WTC11 (cell line): ENCODE measurements around the gene HCST. TPM values are rescaled to one million over a fixed set of nuclear protein-coding genes. Genes with fewer than 3 reads are reported as not detected.

Experiments used
- ATAC-seq: fragments of 200-7000 bp; cut with Tn5 transposase; 2 replicates; pipeline ENCODE4 v1.10.0; 2021; ENCODE audit warnings: mild to moderate bottlenecking, moderate library complexity
- CTCF ChIA-PET: fragments of 300-600 bp; sonication (Branson Sonifier 250); formaldehyde crosslinking; loops from one replicate; lab custom pipeline; 2021; ENCODE audit warnings: antibody characterized with exemption; lab: Charles Lee
- POLR2A ChIA-PET: fragments of 350-600 bp; sonication (Branson Sonifier 250); formaldehyde crosslinking; loops from one replicate; lab custom pipeline; 2021; ENCODE audit warnings: antibody characterized with exemption; lab: Charles Lee
- DNase-seq: peaks from one replicate; pipeline ENCODE4 v3.0.0; 2021; ENCODE audit warnings: low spot score
- H3K27ac Mint-ChIP-seq: 2 replicates; pipeline ENCODE4 v1.8.0; 2021; ENCODE audit warnings: mixed read lengths
- H3K27me3 Mint-ChIP-seq: 2 replicates; pipeline ENCODE4 v1.8.0; 2021; ENCODE audit warnings: low read depth, mild to moderate bottlenecking, moderate library complexity, mixed read lengths
- H3K36me3 Mint-ChIP-seq: 2 replicates; pipeline ENCODE4 v1.8.0; 2021; ENCODE audit warnings: mixed read lengths
- H3K4me1 Mint-ChIP-seq: 2 replicates; pipeline ENCODE4 v1.8.0; 2022; ENCODE audit warnings: mixed read lengths
- H3K4me3 Mint-ChIP-seq: 2 replicates; pipeline ENCODE4 v1.8.0; 2021; ENCODE audit warnings: mild to moderate bottlenecking, moderate library complexity, mixed read lengths
- H3K9me3 Mint-ChIP-seq: 2 replicates; pipeline ENCODE4 v1.8.0; 2021; ENCODE audit warnings: mixed read lengths
- ARID4B ChIP-seq: sonication (generic); formaldehyde crosslinking; IDR thresholded peaks from 2 replicates; pipeline ENCODE4 v1.8.0; 2023; ENCODE audit warnings: missing genetic modification reagents, mild to moderate bottlenecking, borderline replicate concordance
- CREB1 ChIP-seq: sonication (generic); formaldehyde crosslinking; IDR thresholded peaks from 2 replicates; pipeline ENCODE4 v1.8.0; 2023; ENCODE audit warnings: mild to moderate bottlenecking, missing genetic modification reagents
- E2F5 ChIP-seq: sonication (generic); formaldehyde crosslinking; IDR thresholded peaks from 2 replicates; pipeline ENCODE4 v1.8.1; 2022; ENCODE audit warnings: mild to moderate bottlenecking, moderate library complexity, missing genetic modification reagents
- ELF4 ChIP-seq: sonication (generic); formaldehyde crosslinking; IDR thresholded peaks from 2 replicates; pipeline ENCODE4 v1.8.1; 2022; ENCODE audit warnings: low read depth, mild to moderate bottlenecking, moderate library complexity, missing genetic modification reagents
- ETV6 ChIP-seq: sonication (generic); formaldehyde crosslinking; IDR thresholded peaks from 2 replicates; pipeline ENCODE4 v1.8.1; 2022; ENCODE audit warnings: mild to moderate bottlenecking, missing genetic modification reagents
- FOXK1 ChIP-seq: sonication (generic); formaldehyde crosslinking; IDR thresholded peaks from 2 replicates; pipeline ENCODE4 v1.8.0; 2022; ENCODE audit warnings: mild to moderate bottlenecking, moderate library complexity, missing genetic modification reagents
- FOXP4 ChIP-seq: sonication (generic); formaldehyde crosslinking; IDR thresholded peaks from 2 replicates; pipeline ENCODE4 v1.8.0; 2022; ENCODE audit warnings: mild to moderate bottlenecking, missing genetic modification reagents
- GTF2I ChIP-seq: fragments of 250-450 bp; sonication (Bioruptor Pico); conservative IDR thresholded peaks from 2 replicates; pipeline ENCODE4 v1.4.0; 2021; ENCODE audit warnings: mild to moderate bottlenecking
- HMGXB4 ChIP-seq: sonication (generic); formaldehyde crosslinking; IDR thresholded peaks from 2 replicates; pipeline ENCODE4 v1.8.1; 2023; ENCODE audit warnings: mild to moderate bottlenecking, moderate library complexity, missing genetic modification reagents
- IRF2 ChIP-seq: sonication (generic); formaldehyde crosslinking; IDR thresholded peaks from 2 replicates; pipeline ENCODE4 v1.8.0; 2022; ENCODE audit warnings: low read depth, missing genetic modification reagents, borderline replicate concordance
- NFYB ChIP-seq: sonication (generic); formaldehyde crosslinking; conservative IDR thresholded peaks from 2 replicates; pipeline ENCODE4 v1.8.0; 2022; ENCODE audit warnings: low read depth, missing genetic modification reagents
- NR3C1 ChIP-seq: sonication (generic); formaldehyde crosslinking; conservative IDR thresholded peaks from 2 replicates; pipeline ENCODE4 v1.8.1; 2023; ENCODE audit warnings: low read depth, mild to moderate bottlenecking, missing genetic modification reagents
- SMAD4 ChIP-seq: sonication (generic); formaldehyde crosslinking; IDR thresholded peaks from 2 replicates; pipeline ENCODE4 v1.8.0; 2022; ENCODE audit warnings: mild to moderate bottlenecking, missing genetic modification reagents
- SP1 ChIP-seq: sonication (generic); formaldehyde crosslinking; conservative IDR thresholded peaks from 2 replicates; pipeline ENCODE4 v1.8.1; 2022; ENCODE audit warnings: missing genetic modification reagents
- USF2 ChIP-seq: sonication (generic); formaldehyde crosslinking; IDR thresholded peaks from 2 replicates; pipeline ENCODE4 v1.8.1; 2023; ENCODE audit warnings: mild to moderate bottlenecking, missing genetic modification reagents, moderate library complexity
- ZNF396 ChIP-seq: fragments of 250-450 bp; sonication (Bioruptor Pico); IDR thresholded peaks from 2 replicates; pipeline ENCODE4 v1.8.0; 2021; ENCODE audit warnings: mild to moderate bottlenecking, moderate library complexity, borderline replicate concordance
- ZNF416 ChIP-seq: fragments of 250-450 bp; sonication (Bioruptor Pico); IDR thresholded peaks from 2 replicates; pipeline ENCODE4 v1.9.0; 2021; ENCODE audit warnings: mild to moderate bottlenecking, inconsistent platforms
- total RNA-seq: library from RNA; stranded (reverse); gene quantifications from 3 replicates; pipeline ENCODE4 v1.2.3, GENCODE V29; 2021

The HCST gene
- total RNA-seq, 1 experiment from 2014 or later: 1.9 TPM

- TF ChIP-seq FOXP4 (CRISPR knock-in tag): peak; percentile 62; the same call in 1 of the 2 replicates
- peak; percentile 90 for TF ChIP-seq SP1 (CRISPR knock-in tag)
- no peak for TF ChIP-seq NR3C1 (CRISPR knock-in tag)
- TF ChIP-seq ETV6: peak; percentile 64
- 0 out of 2 replicates have a peak, but pooled peaks have one; percentile 46 for TF ChIP-seq ARID4B (CRISPR knock-in tag)
- TF ChIP-seq E2F5 (CRISPR knock-in tag): 0 out of 2 replicates have a peak, but pooled peaks have one; percentile 36
- no peak for TF ChIP-seq ZNF416
- 0 out of 2 replicates have a peak, but pooled peaks have one; percentile 37 for TF ChIP-seq FOXK1
- no peak for TF ChIP-seq IRF2
- 0 out of 2 replicates have a peak, but pooled peaks have one; percentile 29 for TF ChIP-seq HMGXB4 (CRISPR knock-in tag)
Measured at GRCh38 chr19:35903550-35904179, 1.3 kb downstream of the HCST start (continued).

GRCh38 chr19:35904311-35905068 is 2.2 kb downstream of the HCST start:
- DNase-seq (no peak), ATAC-seq (no peak)
- H3K4me1 Mint-ChIP-seq: peaks cover 33% of the 10 kb centered on the region
- no peaks in the 10 kb centered on the region for H3K9me3 Mint-ChIP-seq
- POLR2A ChIA-PET: interaction anchor here (0.7 kb wide), 1 partner anchor 109 kb away, joined by 3 read pairs; no protein-coding TSS in a partner anchor
- H3K27ac Mint-ChIP-seq: no peak overlapping the region
- no peak for TF ChIP-seq SMAD4 (CRISPR knock-in tag)
- TF ChIP-seq USF2: no peak
- no peak for TF ChIP-seq NFYB (CRISPR knock-in tag)
- TF ChIP-seq ZNF396 (CRISPR knock-in tag): no peak
- TF ChIP-seq GTF2I (CRISPR knock-in tag): peak; percentile 55; the same call in 1 of the 2 replicates
- TF ChIP-seq CREB1 (CRISPR knock-in tag): no peak
- no peak for TF ChIP-seq ELF4 (CRISPR knock-in tag)
- H3K27me3 Mint-ChIP-seq: peaks cover 18% of the 10 kb centered on the region
- H3K36me3 Mint-ChIP-seq: no peaks in the 10 kb centered on the region
- CTCF ChIA-PET: interaction anchor here (1.0 to 1.2 kb wide), 2 partner anchors 27 to 89 kb away, joined by 4 read pairs; no protein-coding TSS in a partner anchor
- no peak overlapping the region for H3K4me3 Mint-ChIP-seq
